GM23248 (cell line): Measurements from ENCODE around the gene PLD4.

Experiments
- EZH2 ChIP-seq: fragments of 200-600 bp; sonication (generic); IDR thresholded peaks from 2 replicates; pipeline ENCODE4 v1.6.1; 2018; ENCODE audit warnings: antibody characterized with exemption, mild to moderate bottlenecking; ENCODE audit not compliant: insufficient read depth, poor library complexity, severe bottlenecking
- EZH2phosphoT487 ChIP-seq: fragments of 200-600 bp; sonication (generic); IDR thresholded peaks from 2 replicates; pipeline ENCODE4 v1.6.1; 2018; ENCODE audit warnings: antibody characterized with exemption, moderate library complexity, mild to moderate bottlenecking, low read depth; ENCODE audit not compliant: insufficient read depth

DNA sequence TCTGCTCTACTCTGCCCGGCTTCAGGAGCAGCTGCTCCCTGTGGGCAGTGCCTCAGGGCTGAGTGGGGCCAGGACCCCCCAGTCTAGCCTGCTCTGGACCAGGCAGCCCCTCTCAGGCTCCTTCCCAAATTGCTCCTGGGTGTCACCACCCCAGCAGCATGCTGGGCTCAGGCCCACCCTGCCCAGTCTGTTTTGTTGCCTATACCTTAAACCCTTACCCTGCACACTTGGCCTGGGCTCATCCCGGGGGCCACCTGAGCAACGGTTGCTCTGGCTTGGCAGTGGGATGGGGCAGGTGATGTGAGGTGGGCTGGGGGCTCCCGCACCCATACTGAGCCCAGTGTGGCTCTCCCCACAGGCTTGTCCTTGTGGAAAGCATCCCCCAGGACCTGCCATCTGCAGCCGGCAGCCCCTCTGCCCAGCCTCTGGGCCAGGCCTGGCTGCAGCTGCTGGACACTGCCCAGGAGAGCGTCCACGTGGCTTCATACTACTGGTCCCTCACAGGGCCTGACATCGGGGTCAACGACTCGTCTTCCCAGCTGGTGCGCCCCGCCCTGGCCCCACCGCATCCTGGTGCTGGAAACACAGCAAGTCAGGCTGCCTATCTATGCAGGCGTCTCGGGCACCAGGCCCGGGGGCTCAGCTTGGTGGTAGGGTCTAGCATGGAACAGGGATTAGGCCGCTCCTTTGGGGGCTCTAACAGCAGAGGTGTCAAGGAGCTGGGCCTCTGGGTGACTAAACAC is 3.9 kb downstream of the PLD4 start:
- TF ChIP-seq EZH2phosphoT487 (no peak), EZH2 (no peak)
